Gastroesophageal sphincter (tissue), 3 donors: ENCODE measurements around the gene PRKAR1B.

ENCODE experiments used
- CTCF ChIP-seq, 4 experiments: fragments of 200-600 bp in 2 of 4; fragments of 450-650 bp in 2 of 4; sonication (generic) in 1 of 4; IDR thresholded peaks; one replicate each; pipeline ENCODE4 v1.5.1; 2017 to 2019; ENCODE audit warnings: antibody characterized with exemption in 4 of 4, mild to moderate bottlenecking in 2 of 4, moderate library complexity in 2 of 4
- EP300 ChIP-seq: sonication (generic); formaldehyde crosslinking; IDR thresholded peaks from one replicate; pipeline ENCODE4 v1.6.1; 2017; ENCODE audit warnings: antibody characterized with exemption, mild to moderate bottlenecking
- POLR2A ChIP-seq, 2 donors: fragments of 450-650 bp; IDR thresholded peaks; one replicate each; pipeline ENCODE4 v1.6.1; 2017; ENCODE audit warnings: antibody characterized with exemption in 2 of 2, mild to moderate bottlenecking in 2 of 2, moderate library complexity in 1 of 2
- POLR2AphosphoS5 ChIP-seq: sonication (generic); formaldehyde crosslinking; IDR thresholded peaks from one replicate; pipeline ENCODE4 v1.6.1; 2017; ENCODE audit warnings: antibody characterized with exemption

DNA sequence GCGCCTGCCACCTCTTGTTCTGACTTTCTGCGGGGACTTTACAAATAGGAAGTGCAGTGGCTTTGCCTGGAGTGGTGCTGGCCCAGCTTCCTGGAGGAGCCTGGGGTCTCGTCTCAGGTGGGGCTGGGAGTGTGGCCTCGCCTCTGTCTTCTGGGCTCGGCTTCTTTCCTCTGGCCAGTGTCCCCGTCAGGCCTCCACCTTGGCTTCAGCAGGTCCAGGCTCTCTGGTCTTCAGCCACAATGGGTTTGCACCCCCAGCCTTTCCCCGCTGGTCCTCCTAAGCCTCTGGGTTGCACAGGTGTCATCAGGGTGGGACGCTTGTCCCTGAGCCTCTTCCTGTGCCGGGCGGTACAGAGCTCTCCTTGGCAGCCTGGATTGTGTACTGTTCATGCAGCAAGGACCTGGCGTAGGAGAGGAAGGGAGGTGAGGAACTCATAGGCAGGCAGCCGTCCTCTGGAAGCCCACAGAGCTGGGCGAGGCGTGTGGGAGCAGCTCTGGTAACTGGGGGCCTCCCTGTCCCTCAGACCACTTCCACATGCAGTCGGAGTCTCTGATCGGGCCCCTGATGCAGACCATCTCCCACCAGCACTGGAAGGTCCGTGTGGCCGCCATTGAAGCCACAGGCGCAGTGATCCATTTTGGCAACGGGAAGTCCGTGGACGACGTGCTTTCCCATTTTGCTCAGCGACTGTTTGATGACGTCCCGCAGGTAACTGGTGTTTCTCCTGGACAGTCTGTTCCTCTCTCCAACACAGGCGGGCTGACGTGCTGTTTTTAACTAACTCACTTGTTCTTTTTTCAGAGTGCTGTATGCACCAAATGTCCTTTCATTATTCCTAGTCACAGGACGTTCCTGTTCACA is 2.3 kb upstream of the PRKAR1B start:
- TF ChIP-seq CTCF (IDR thresholded peaks at IDR 0.05) (no peak), EP300 (no peak), POLR2A (IDR thresholded peaks at IDR 0.05) (no peak), POLR2AphosphoS5 (no peak)
